Measurements from ENCODE around the gene PKM. TPM values are rescaled to one million over a fixed set of nuclear protein-coding genes. Genes with fewer than 3 reads are reported as not detected.

PKM gene
- total and polyA plus RNA-seq, 7 donors: 135 to 582 (median 210) TPM

GRCh38 chr15:72272997-72273352 lies 42.0 kb upstream of the PKM start:
- no peak for DNase-seq
- Histone ChIP-seq H3K27me3 (no peaks in the 10 kb centered on the region), H3K4me1 (peaks cover 0 to 28% (median 22%) of the 10 kb centered on the region in 4 donors), H3K9me3 (no peaks in the 10 kb centered on the region), H3K27ac (peak overlapping the region; percentile 83 to 95 (median 90)), H3K4me3 (peak overlapping the region; percentile 25 to 90 (median 77)), H3K36me3 (peaks cover 0 to 11% (median under 1%) of the 10 kb centered on the region in 4 donors)
- 53 to 76% methylated on average over 10 of the region's 10 CpGs for WGBS, 2 donors
- intact Hi-C loops (cut with DNase I): loop anchor here (2.0 to 5.0 kb wide), 5 partner anchors 42 to 199 kb away; partner anchors contain the start of genes ARIH1, HEXA, MYO9A and PKM
- TF ChIP-seq EP300 (IDR thresholded peaks at IDR 0.05) (no peak), CTCF (IDR thresholded peaks at IDR 0.05) (peak in 1 of 4 experiments; percentile 9)

- intact Hi-C loops (cut with DNase I): loop anchor here (2.0 to 5.0 kb wide), 5 partner anchors 42 to 200 kb away; partner anchors contain the start of genes ARIH1, HEXA, MYO9A and PKM
- TF ChIP-seq CTCF (IDR thresholded peaks at IDR 0.05) (peak; percentile 46 to 66 (median 60)), EP300 (IDR thresholded peaks at IDR 0.05) (peak in 1 of 4 donors; percentile 67), POLR2A (IDR thresholded peaks at IDR 0.05) (peak; percentile 13 to 17), POLR2AphosphoS5 (IDR thresholded peaks at IDR 0.05) (peak; percentile 37 to 84 (median 59))
- peak within 1 kb of the TSS; percentile 83 to 95 (median 90) for H3K27ac ChIP-seq
- H3K27me3 ChIP-seq: no peaks in the 10 kb centered on the region
- no peaks in the 10 kb centered on the region for H3K9me3 ChIP-seq
- peaks cover 0 to 17% (median 4%) of the 10 kb centered on the region in 4 donors for H3K36me3 ChIP-seq
- peaks cover 0 to 28% (median 22%) of the 10 kb centered on the region in 4 donors for H3K4me1 ChIP-seq
- DNase-seq: peak; percentile 99
- H3K4me3 ChIP-seq: peak within 1 kb of the TSS; percentile 72 to 90 (median 82)
- 1 to 5% methylated on average over 82 of the region's 82 CpGs for WGBS, 2 donors
These were observed 41.4 kb upstream of the PKM start, which contains the start of gene PARP6 for GRCh38 chr15:72272213-72272996. Gene PARP6 (minus strand): TSS chr15:72272554. CDS start chr15:72267477, 5,077 bp downstream.

- 6 to 10% methylated on average over 13 of the region's 13 CpGs for WGBS, 2 donors
- Histone ChIP-seq H3K36me3 (peaks cover 2 to 22% (median 10%) of the 10 kb centered on the region in 4 donors), H3K27me3 (no peaks in the 10 kb centered on the region), H3K9me3 (no peaks in the 10 kb centered on the region), H3K4me3 (peak overlapping the region; percentile 72 to 90 (median 82)), H3K4me1 (peaks cover 0 to 28% (median 22%) of the 10 kb centered on the region in 4 donors), H3K27ac (peak overlapping the region; percentile 83 to 95 (median 90))
- intact Hi-C loops (cut with DNase I): loop anchor here (2.0 to 5.0 kb wide), 6 partner anchors 41 to 200 kb away; partner anchors contain the start of genes ARIH1, HEXA, MYO9A and PKM
- no peak for DNase-seq
- TF ChIP-seq CTCF (IDR thresholded peaks at IDR 0.05) (no peak), POLR2A (IDR thresholded peaks at IDR 0.05) (no peak), EP300 (IDR thresholded peaks at IDR 0.05) (no peak), POLR2AphosphoS5 (IDR thresholded peaks at IDR 0.05) (no peak)
These were observed 40.9 kb upstream of the PKM start for GRCh38 chr15:72271895-72272212.

- intact Hi-C loops (cut with DNase I): loop anchor here (2.0 to 5.0 kb wide), 3 partner anchors 68 to 201 kb away; partner anchors contain the start of genes ARIH1, MYO9A and SENP8
- TF ChIP-seq POLR2AphosphoS5 (IDR thresholded peaks at IDR 0.05): no peak
- no peak for TF ChIP-seq CTCF (IDR thresholded peaks at IDR 0.05)
- no peak for TF ChIP-seq EP300 (IDR thresholded peaks at IDR 0.05)
- TF ChIP-seq POLR2A (IDR thresholded peaks at IDR 0.05): no peak
- Histone ChIP-seq H3K4me1 (peaks cover 0 to 28% (median 22%) of the 10 kb centered on the region in 4 donors), H3K4me3 (peak overlapping the region in 3 of 4 donors; percentile 72 to 90 (median 82)), H3K36me3 (peaks cover 8 to 29% (median 14%) of the 10 kb centered on the region in 4 donors), H3K27me3 (no peaks in the 10 kb centered on the region), H3K27ac (peak overlapping the region in 3 of 4 donors; percentile 83 to 95 (median 91)), H3K9me3 (no peaks in the 10 kb centered on the region)
- 91 to 93% methylated on average over 4 of the region's 4 CpGs for WGBS, 2 donors
- no peak for DNase-seq
These were observed 40.2 kb upstream of the PKM start for GRCh38 chr15:72271221-72271620.

All from sigmoid colon (tissue), 7 donors.